GM23338 (cell line): ENCODE data around the gene RPS18. TPM values are rescaled to one million over a fixed set of nuclear protein-coding genes. Genes with fewer than 3 reads are reported as not detected.
A peak's percentile ranks its signal among the peaks of the same experiment; 100 is the strongest.

ENCODE experiments used
- ATAC-seq: fragments of 200-7000 bp; cut with Tn5 transposase; 3 replicates; pipeline ENCODE4 v1.9.1; 2020
- DNase-seq: peaks from one replicate; pipeline ENCODE4 v3.0.0-alpha.2; 2015; ENCODE audit warnings: low spot score
- H2AFZ ChIP-seq: fragments of 200-600 bp; sonication (generic); 2 replicates; pipeline ENCODE4 v1.8.0; 2016; ENCODE audit warnings: antibody characterized with exemption, mild to moderate bottlenecking, moderate library complexity
- H3F3A ChIP-seq: fragments of 200-600 bp; sonication (generic); replicated peaks from 2 replicates; pipeline ENCODE4 v1.8.0; 2017; ENCODE audit warnings: antibody characterized with exemption, mixed run types, low read depth
- H3K27ac ChIP-seq: fragments of 200-600 bp; sonication (generic); 2 replicates; pipeline ENCODE4 v1.6.1; 2016; ENCODE audit warnings: low read depth
- H3K27me3 ChIP-seq: fragments of 200-600 bp; sonication (generic); 2 replicates; pipeline ENCODE4 v1.8.0; 2016; ENCODE audit warnings: mild to moderate bottlenecking, mixed run types, moderate library complexity; ENCODE audit not compliant: insufficient read depth
- H3K36me3 ChIP-seq: fragments of 200-600 bp; sonication (generic); 2 replicates; pipeline ENCODE4 v1.8.0; 2016; ENCODE audit warnings: mild to moderate bottlenecking; ENCODE audit not compliant: insufficient read depth
- H3K4me1 ChIP-seq: fragments of 200-600 bp; sonication (generic); 2 replicates; pipeline ENCODE4 v1.8.0; 2016; ENCODE audit warnings: mild to moderate bottlenecking, moderate library complexity; ENCODE audit not compliant: insufficient read depth
- H3K4me2 ChIP-seq: fragments of 200-600 bp; sonication (generic); 2 replicates; pipeline ENCODE4 v1.7.1; 2017; ENCODE audit warnings: mixed run types
- H3K4me3 ChIP-seq: fragments of 200-600 bp; sonication (generic); 2 replicates; pipeline ENCODE4 v1.6.1; 2016; ENCODE audit warnings: mixed run types
- H3K79me2 ChIP-seq: fragments of 200-600 bp; sonication (generic); replicated peaks from 2 replicates; pipeline ENCODE4 v1.8.0; 2017; ENCODE audit warnings: mild to moderate bottlenecking; ENCODE audit not compliant: insufficient read depth
- H3K9me2 ChIP-seq: fragments of 200-600 bp; sonication (generic); 2 replicates; pipeline ENCODE4 v1.8.0; 2017; ENCODE audit not compliant: insufficient read depth
- H4K20me1 ChIP-seq: fragments of 200-600 bp; sonication (generic); replicated peaks from 2 replicates; pipeline ENCODE4 v1.8.0; 2017; ENCODE audit warnings: mild to moderate bottlenecking; ENCODE audit not compliant: insufficient read depth
- H3K27ac Mint-ChIP-seq: 2 replicates; pipeline ENCODE4 v1.8.0; 2020; ENCODE audit warnings: inconsistent platforms, mild to moderate bottlenecking, moderate library complexity, mixed read lengths
- H3K27me3 Mint-ChIP-seq: 3 replicates; pipeline ENCODE4 v1.8.0; 2022; ENCODE audit warnings: low read depth, mild to moderate bottlenecking, moderate library complexity, mixed read lengths, inconsistent platforms; ENCODE audit not compliant: insufficient read depth, poor library complexity
- H3K36me3 Mint-ChIP-seq: 3 replicates; pipeline ENCODE4 v1.8.0; 2021; ENCODE audit warnings: low read depth, mild to moderate bottlenecking, inconsistent platforms, moderate library complexity, mixed read lengths
- H3K4me1 Mint-ChIP-seq: 3 replicates; pipeline ENCODE4 v1.8.0; 2020; ENCODE audit warnings: mild to moderate bottlenecking, inconsistent platforms, mixed read lengths
- H3K4me3 Mint-ChIP-seq: 3 replicates; pipeline ENCODE4 v1.8.0; 2021; ENCODE audit warnings: moderate library complexity, mild to moderate bottlenecking, inconsistent platforms, mixed read lengths
- H3K9me3 Mint-ChIP-seq: 3 replicates; pipeline ENCODE4 v1.8.0; 2020; ENCODE audit warnings: moderate library complexity, mild to moderate bottlenecking, inconsistent platforms, mixed read lengths
- CREB1 ChIP-seq: fragments of 250-450 bp; sonication (Bioruptor Pico); IDR thresholded peaks from 2 replicates; pipeline ENCODE4 v1.5.0; 2020; ENCODE audit warnings: low read depth, mild to moderate bottlenecking, moderate library complexity
- CTCF ChIP-seq, 2 experiments: fragments of 200-600 bp in 1 of 2; sonication (generic) in 1 of 2; conservative IDR thresholded peaks; 2 replicates each; pipeline versions ENCODE4 v1.5.1 to v1.6.1; 2016 to 2017; ENCODE audit warnings: antibody characterized with exemption in 2 of 2, low read depth in 2 of 2, mild to moderate bottlenecking in 2 of 2, moderate library complexity in 1 of 2
- EZH2 ChIP-seq: fragments of 200-600 bp; sonication (generic); IDR thresholded peaks from one replicate; pipeline ENCODE4 v1.8.0; 2017; ENCODE audit warnings: antibody characterized with exemption, mild to moderate bottlenecking, low read depth; ENCODE audit not compliant: unreplicated experiment
- JUNB ChIP-seq: IDR thresholded peaks from one replicate; pipeline ENCODE4 v1.6.1; 2016; ENCODE audit warnings: antibody characterized with exemption; ENCODE audit not compliant: unreplicated experiment
- NANOG ChIP-seq: IDR thresholded peaks from 2 replicates; pipeline ENCODE4 v1.6.1; 2016; ENCODE audit warnings: antibody characterized with exemption, borderline replicate concordance
- POLR2AphosphoS5 ChIP-seq: IDR thresholded peaks from 2 replicates; pipeline ENCODE4 v1.6.1; 2016; ENCODE audit warnings: antibody characterized with exemption, low read depth
- STAT1 ChIP-seq: IDR thresholded peaks from one replicate; pipeline ENCODE4 v1.6.1; 2016; ENCODE audit warnings: antibody characterized with exemption; ENCODE audit not compliant: unreplicated experiment
- ZNF331 ChIP-seq: fragments of 250-450 bp; sonication (Bioruptor Pico); IDR thresholded peaks from 2 replicates; pipeline ENCODE4 v1.5.0; 2020; ENCODE audit warnings: low read depth, mild to moderate bottlenecking, moderate library complexity
- polyA plus RNA-seq: library from polyadenylated mRNA; unstranded; fragments of >200 nt; fragmentation: Nextera tagmentation; extraction: Ambion mirVana; gene quantifications from 2 replicates; pipeline ENCODE4 v1.2.1, GENCODE V29; 2016
- total RNA-seq: library from RNA; depleted of rRNA; stranded (reverse); fragments of >200 nt; shearing (Covaris generic); gene quantifications from 2 replicates; pipeline ENCODE4 v1.2.3, GENCODE V29; 2014
- TF ChIP-seq, protein P1 (sequence below): IDR thresholded peaks from one replicate; pipeline ENCODE4 v1.6.1; 2018; ENCODE audit warnings: antibody characterized with exemption; ENCODE audit not compliant: unreplicated experiment

RPS18 gene
- total and polyA plus RNA-seq, 2 experiments from 2014 or later: 2,133 to 4,776 TPM

DNA sequence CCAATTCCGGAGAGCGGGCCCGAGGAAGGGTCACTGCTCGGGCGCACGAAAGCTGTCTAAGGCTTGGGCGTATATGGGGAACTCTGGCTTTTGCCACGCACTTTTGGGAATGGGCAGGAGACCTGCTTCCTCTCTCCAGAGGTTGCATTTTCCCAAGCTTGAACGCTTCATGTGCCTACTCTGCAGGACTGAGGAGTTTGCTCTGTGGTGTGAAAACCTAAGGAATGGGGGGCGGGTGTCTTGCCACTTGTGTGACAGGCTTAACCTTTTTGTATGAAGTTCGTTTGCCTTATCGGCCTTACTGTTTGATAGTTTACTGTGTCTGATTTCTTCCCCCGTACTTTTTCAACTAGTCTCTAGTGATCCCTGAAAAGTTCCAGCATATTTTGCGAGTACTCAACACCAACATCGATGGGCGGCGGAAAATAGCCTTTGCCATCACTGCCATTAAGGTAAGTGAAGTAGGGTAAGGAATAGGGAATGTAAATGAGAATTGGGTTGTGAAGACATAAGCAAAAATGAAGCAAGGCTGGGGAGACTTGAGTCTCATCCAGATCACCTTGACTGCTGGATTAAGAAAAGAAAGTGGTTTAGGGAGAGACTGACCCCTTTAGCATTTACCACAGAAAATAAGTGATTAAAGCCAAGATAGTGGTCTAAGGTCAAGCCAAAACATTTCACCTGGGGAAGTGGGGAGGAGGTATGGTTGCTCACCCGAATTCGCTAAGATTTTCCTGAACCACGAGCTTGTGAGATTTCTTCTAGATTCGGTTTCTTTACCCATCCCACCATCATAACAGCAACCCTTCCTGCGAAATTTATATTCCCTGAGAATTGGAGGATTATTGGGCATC is 627 bp downstream of the RPS18 start:
- peaks cover 41% of the 10 kb centered on the region for H3K4me1 ChIP-seq
- ATAC-seq (peak; percentile 7), DNase-seq (no peak)
- peaks cover 68% of the 10 kb centered on the region for H3K36me3 Mint-ChIP-seq
- H4K20me1 ChIP-seq: peaks cover 36% of the 10 kb centered on the region
- peaks cover 29% of the 10 kb centered on the region for H3K27me3 Mint-ChIP-seq
- H2AFZ ChIP-seq: no peak overlapping the region
- H3K4me1 Mint-ChIP-seq: peaks cover 36% of the 10 kb centered on the region
- peak overlapping the region; percentile 100 for H3K27ac Mint-ChIP-seq
- H3K27ac ChIP-seq: peak overlapping the region; percentile 96
- peaks cover 54% of the 10 kb centered on the region for H3K36me3 ChIP-seq
- H3K79me2 ChIP-seq: peaks cover 53% of the 10 kb centered on the region
- TF ChIP-seq STAT1: no peak
- peak overlapping the region; percentile 100 for H3K4me2 ChIP-seq
- H3F3A ChIP-seq: peaks cover 55% of the 10 kb centered on the region
- H3K9me3 Mint-ChIP-seq: peaks cover 6% of the 10 kb centered on the region; the same call in 1 of the 3 replicates
- H3K9me2 ChIP-seq: no peaks in the 10 kb centered on the region
- H3K4me3 Mint-ChIP-seq: peak overlapping the region; percentile 97
- H3K4me3 ChIP-seq: peak overlapping the region; percentile 99
- H3K27me3 ChIP-seq: no peaks in the 10 kb centered on the region

GRCh38 chr6:33273129-33273923 is 1.5 kb downstream of the RPS18 start:
- peaks cover 49% of the 10 kb centered on the region for H3K36me3 ChIP-seq
- H3K9me3 Mint-ChIP-seq: peaks cover 6% of the 10 kb centered on the region; the same call in 1 of the 3 replicates
- TF ChIP-seq, protein P1, sequence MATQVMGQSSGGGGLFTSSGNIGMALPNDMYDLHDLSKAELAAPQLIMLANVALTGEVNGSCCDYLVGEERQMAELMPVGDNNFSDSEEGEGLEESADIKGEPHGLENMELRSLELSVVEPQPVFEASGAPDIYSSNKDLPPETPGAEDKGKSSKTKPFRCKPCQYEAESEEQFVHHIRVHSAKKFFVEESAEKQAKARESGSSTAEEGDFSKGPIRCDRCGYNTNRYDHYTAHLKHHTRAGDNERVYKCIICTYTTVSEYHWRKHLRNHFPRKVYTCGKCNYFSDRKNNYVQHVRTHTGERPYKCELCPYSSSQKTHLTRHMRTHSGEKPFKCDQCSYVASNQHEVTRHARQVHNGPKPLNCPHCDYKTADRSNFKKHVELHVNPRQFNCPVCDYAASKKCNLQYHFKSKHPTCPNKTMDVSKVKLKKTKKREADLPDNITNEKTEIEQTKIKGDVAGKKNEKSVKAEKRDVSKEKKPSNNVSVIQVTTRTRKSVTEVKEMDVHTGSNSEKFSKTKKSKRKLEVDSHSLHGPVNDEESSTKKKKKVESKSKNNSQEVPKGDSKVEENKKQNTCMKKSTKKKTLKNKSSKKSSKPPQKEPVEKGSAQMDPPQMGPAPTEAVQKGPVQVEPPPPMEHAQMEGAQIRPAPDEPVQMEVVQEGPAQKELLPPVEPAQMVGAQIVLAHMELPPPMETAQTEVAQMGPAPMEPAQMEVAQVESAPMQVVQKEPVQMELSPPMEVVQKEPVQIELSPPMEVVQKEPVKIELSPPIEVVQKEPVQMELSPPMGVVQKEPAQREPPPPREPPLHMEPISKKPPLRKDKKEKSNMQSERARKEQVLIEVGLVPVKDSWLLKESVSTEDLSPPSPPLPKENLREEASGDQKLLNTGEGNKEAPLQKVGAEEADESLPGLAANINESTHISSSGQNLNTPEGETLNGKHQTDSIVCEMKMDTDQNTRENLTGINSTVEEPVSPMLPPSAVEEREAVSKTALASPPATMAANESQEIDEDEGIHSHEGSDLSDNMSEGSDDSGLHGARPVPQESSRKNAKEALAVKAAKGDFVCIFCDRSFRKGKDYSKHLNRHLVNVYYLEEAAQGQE: no peak
- TF ChIP-seq ZNF331 (CRISPR knock-in tag): no peak
- TF ChIP-seq JUNB: no peak
- no peak for TF ChIP-seq EZH2
- TF ChIP-seq CREB1 (CRISPR knock-in tag): no peak
- no peak for TF ChIP-seq NANOG
- TF ChIP-seq POLR2AphosphoS5: no peak
- no peak for TF ChIP-seq CTCF (conservative IDR thresholded peaks at IDR 0.05; ENCODE audit: low read depth in 2 of 2)
- H4K20me1 ChIP-seq: peaks cover 36% of the 10 kb centered on the region
- H3K79me2 ChIP-seq: peaks cover 53% of the 10 kb centered on the region
- H3K4me2 ChIP-seq: peak overlapping the region; percentile 100
- ATAC-seq (no peak), DNase-seq (no peak)
- peaks cover 62% of the 10 kb centered on the region for H3K36me3 Mint-ChIP-seq
- peak overlapping the region; percentile 97 for H3K4me3 Mint-ChIP-seq
- H3F3A ChIP-seq: peaks cover 62% of the 10 kb centered on the region
- peaks cover 39% of the 10 kb centered on the region for H3K4me1 Mint-ChIP-seq
- H3K4me3 ChIP-seq: peak overlapping the region; percentile 99
- H3K9me2 ChIP-seq: no peaks in the 10 kb centered on the region
- no peak overlapping the region for H2AFZ ChIP-seq
- H3K4me1 ChIP-seq: peaks cover 48% of the 10 kb centered on the region
- no peaks in the 10 kb centered on the region for H3K27me3 ChIP-seq
- peaks cover 35% of the 10 kb centered on the region for H3K27me3 Mint-ChIP-seq
- peak overlapping the region; percentile 100 for H3K27ac Mint-ChIP-seq
- H3K27ac ChIP-seq: peak overlapping the region; percentile 96
